H9 (cell line): ENCODE data around the gene ARPC5. TPM values are rescaled to one million over a fixed set of nuclear protein-coding genes. Genes with fewer than 3 reads are reported as not detected.
"Not testable (repeated sequence)": the region's sequence is repeated elsewhere in the genome, so short reads cannot be mapped to it uniquely, and the experiment has no call there.

ENCODE experiments used
- DNase-seq: peaks from one replicate; pipeline ENCODE4 v3.0.0-alpha.2; 2017
- H2AFZ ChIP-seq: one replicate; pipeline ENCODE4 v1.6.1; 2013; ENCODE audit warnings: mild to moderate bottlenecking, low read length, control low read depth, moderate library complexity
- H2AK5ac ChIP-seq: 2 replicates; pipeline ENCODE4 v1.6.1; 2013; ENCODE audit warnings: low read length, control low read depth, mixed read lengths; ENCODE audit not compliant: insufficient read length
- H2BK120ac ChIP-seq: one replicate; pipeline ENCODE4 v1.6.1; 2013; ENCODE audit warnings: low read depth, mild to moderate bottlenecking, low read length, control low read depth, inconsistent platforms; ENCODE audit not compliant: poor library complexity, severe bottlenecking
- H2BK12ac ChIP-seq: 2 replicates; pipeline ENCODE4 v1.6.1; 2013; ENCODE audit warnings: low read length, control low read depth, mixed read lengths, low read depth; ENCODE audit not compliant: insufficient read length
- H2BK15ac ChIP-seq: 2 replicates; pipeline ENCODE4 v1.6.1; 2013; ENCODE audit warnings: low read depth, low read length, control low read depth
- H2BK20ac ChIP-seq: one replicate; pipeline ENCODE4 v1.6.1; 2013; ENCODE audit warnings: low read depth, mild to moderate bottlenecking, low read length, control low read depth, inconsistent platforms; ENCODE audit not compliant: poor library complexity, severe bottlenecking
- H2BK5ac ChIP-seq: 2 replicates; pipeline ENCODE4 v1.6.1; 2013; ENCODE audit warnings: low read length, control low read depth, mixed read lengths; ENCODE audit not compliant: insufficient read length
- H3K14ac ChIP-seq: 2 replicates; pipeline ENCODE4 v1.6.1; 2013; ENCODE audit warnings: low read length, control low read depth; ENCODE audit not compliant: insufficient read depth
- H3K18ac ChIP-seq: 2 replicates; pipeline ENCODE4 v1.6.1; 2013; ENCODE audit warnings: low read depth, mild to moderate bottlenecking, mixed read lengths, low read length, control low read depth; ENCODE audit not compliant: insufficient read length
- H3K23ac ChIP-seq: 2 replicates; pipeline ENCODE4 v1.6.1; 2013; ENCODE audit warnings: low read length, control low read depth, mixed read lengths, low read depth; ENCODE audit not compliant: insufficient read length
- H3K23me2 ChIP-seq: 2 replicates; pipeline ENCODE4 v1.6.1; 2013; ENCODE audit warnings: low read depth, mild to moderate bottlenecking, mixed read lengths, low read length, control low read depth; ENCODE audit not compliant: insufficient read length, poor library complexity, severe bottlenecking
- H3K27ac ChIP-seq: 2 replicates; pipeline ENCODE4 v1.5.1; 2013; ENCODE audit warnings: low read length, control low read depth, mixed read lengths, low read depth; ENCODE audit not compliant: insufficient read length
- H3K27me3 ChIP-seq: 2 replicates; pipeline ENCODE4 v1.6.1; 2013; ENCODE audit warnings: low read length, control low read depth, inconsistent platforms; ENCODE audit not compliant: insufficient read depth
- H3K4ac ChIP-seq: 2 replicates; pipeline ENCODE4 v1.6.1; 2013; ENCODE audit warnings: low read depth, mild to moderate bottlenecking, control low read depth, inconsistent platforms, low read length, moderate library complexity
- H3K4me1 ChIP-seq: 2 replicates; pipeline ENCODE4 v1.6.1; 2013; ENCODE audit warnings: low read length, control low read depth, inconsistent platforms; ENCODE audit not compliant: insufficient read depth
- H3K4me2 ChIP-seq: 2 replicates; pipeline ENCODE4 v1.6.1; 2013; ENCODE audit warnings: low read length, control low read depth, mixed read lengths; ENCODE audit not compliant: insufficient read length, insufficient read depth
- H3K56ac ChIP-seq: 2 replicates; pipeline ENCODE4 v1.6.1; 2013; ENCODE audit warnings: low read depth, mild to moderate bottlenecking, mixed read lengths, low read length, control low read depth; ENCODE audit not compliant: insufficient read length
- H3K79me1 ChIP-seq: 2 replicates; pipeline ENCODE4 v1.6.1; 2013; ENCODE audit warnings: low read depth, mild to moderate bottlenecking, moderate library complexity, low read length, control low read depth, inconsistent platforms; ENCODE audit not compliant: insufficient read depth, poor library complexity, severe bottlenecking
- H3K79me2 ChIP-seq: 2 replicates; pipeline ENCODE4 v1.6.1; 2013; ENCODE audit warnings: low read length, control low read depth, inconsistent platforms; ENCODE audit not compliant: insufficient read depth
- H3K9ac ChIP-seq: 2 replicates; pipeline ENCODE4 v1.6.1; 2013; ENCODE audit warnings: low read length, control low read depth, mixed read lengths; ENCODE audit not compliant: insufficient read length; ENCODE audit errors: extremely low read depth
- H3K9me3 ChIP-seq: one replicate; pipeline ENCODE4 v1.6.1; 2013; ENCODE audit warnings: low read depth, low read length, inconsistent platforms; ENCODE audit not compliant: control insufficient read depth
- H3T11ph ChIP-seq: one replicate; pipeline ENCODE4 v1.6.1; 2013; ENCODE audit warnings: mild to moderate bottlenecking, low read length, control low read depth, inconsistent platforms
- H4K20me1 ChIP-seq: one replicate; pipeline ENCODE4 v1.6.1; 2013; ENCODE audit not compliant: control insufficient read depth, insufficient read length, insufficient read depth
- H4K5ac ChIP-seq: 2 replicates; pipeline ENCODE4 v1.6.1; 2013; ENCODE audit warnings: low read depth, mild to moderate bottlenecking, mixed read lengths, low read length, control low read depth; ENCODE audit not compliant: insufficient read length
- H4K8ac ChIP-seq: replicated peaks from 2 replicates; pipeline ENCODE4 v1.6.1; 2013; ENCODE audit warnings: low read length, control low read depth, mixed read lengths, low read depth; ENCODE audit not compliant: insufficient read length
- H4K91ac ChIP-seq: 2 replicates; pipeline ENCODE4 v1.6.1; 2013; ENCODE audit warnings: low read depth, mild to moderate bottlenecking, moderate library complexity, mixed read lengths, low read length, control low read depth; ENCODE audit not compliant: insufficient read length
- H3K27ac Mint-ChIP-seq, 3 experiments: 2 replicates in 2 of 3; 3 replicates in 1 of 3; pipeline ENCODE4 v1.8.0; 2020 to 2021; ENCODE audit warnings: mixed read lengths in 3 of 3, mild to moderate bottlenecking in 1 of 3, moderate library complexity in 1 of 3
- H3K27me3 Mint-ChIP-seq: 2 replicates; pipeline ENCODE4 v1.8.0; 2021; ENCODE audit warnings: low read depth, mild to moderate bottlenecking, moderate library complexity, mixed read lengths
- H3K36me3 Mint-ChIP-seq, 3 experiments: 2 replicates in 2 of 3; 3 replicates in 1 of 3; pipeline ENCODE4 v1.8.0; 2020 to 2021; ENCODE audit warnings: low read depth in 3 of 3, mixed read lengths in 3 of 3; ENCODE audit not compliant: insufficient read depth in 1 of 3
- H3K4me1 Mint-ChIP-seq, 2 experiments: 2 replicates each; pipeline ENCODE4 v1.8.0; 2020; ENCODE audit warnings: mixed read lengths in 2 of 2
- H3K4me3 Mint-ChIP-seq, 2 experiments: 2 replicates in 1 of 2; 3 replicates in 1 of 2; pipeline ENCODE4 v1.8.0; 2020 to 2021; ENCODE audit warnings: mild to moderate bottlenecking in 2 of 2, mixed read lengths in 2 of 2, moderate library complexity in 1 of 2
- H3K9me3 Mint-ChIP-seq, 2 experiments: 2 replicates in 1 of 2; 3 replicates in 1 of 2; pipeline ENCODE4 v1.8.0; 2020; ENCODE audit warnings: mild to moderate bottlenecking in 2 of 2, mixed read lengths in 2 of 2, moderate library complexity in 1 of 2
- WGBS: extraction: QIAGEN DNeasy Blood & Tissue Kit; methylation state at CpG from one replicate; pipeline ENCODE4 v1.1.7; 2013; ENCODE audit warnings: missing lambda C conversion rate, low lambda C conversion rate, mixed read lengths; ENCODE audit not compliant: insufficient read length; ENCODE audit errors: extremely low coverage; 5-methylcytosine and 5-hydroxymethylcytosine counted together
- total RNA-seq: library from RNA; stranded (reverse); gene quantifications from 2 replicates; pipeline ENCODE4 v1.2.1, GENCODE V29; 2021

ARPC5 gene
- total RNA-seq, 1 experiment from 2014 or later, result 67.7 TPM

DNA sequence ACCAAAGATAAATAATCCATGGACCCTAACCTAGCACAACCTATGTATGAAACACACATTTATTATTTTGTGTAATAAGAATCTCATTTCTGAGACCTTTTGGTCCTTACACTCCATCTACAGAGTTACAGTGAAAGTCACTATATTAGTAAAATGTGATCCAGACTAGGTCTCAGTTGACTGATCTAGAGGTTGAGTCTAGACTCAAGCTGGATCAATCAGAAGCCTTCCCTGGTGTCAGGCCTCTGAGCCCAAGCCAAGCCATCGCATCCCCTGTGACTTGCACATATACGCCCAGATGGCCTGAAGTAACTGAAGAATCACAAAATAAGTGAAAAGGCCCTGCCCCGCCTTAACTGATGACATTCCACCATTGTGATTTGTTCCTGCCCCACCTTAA is 22.6 kb downstream of the ARPC5 start:
- not testable (repeated sequence) for H3T11ph ChIP-seq, H3K9ac ChIP-seq, H3K4me3 Mint-ChIP-seq, H2BK15ac ChIP-seq, H3K36me3 Mint-ChIP-seq, H3K27me3 Mint-ChIP-seq, H3K27me3 ChIP-seq, DNase-seq, H2AFZ ChIP-seq, H3K79me1 ChIP-seq, H4K20me1 ChIP-seq, H3K23me2 ChIP-seq, H3K9me3 Mint-ChIP-seq, H3K56ac ChIP-seq, H2AK5ac ChIP-seq, H3K23ac ChIP-seq, H3K27ac ChIP-seq, H4K8ac ChIP-seq, H3K18ac ChIP-seq, H2BK20ac ChIP-seq, H3K79me2 ChIP-seq, H3K9me3 ChIP-seq, H4K5ac ChIP-seq, H4K91ac ChIP-seq, H3K4ac ChIP-seq, H3K14ac ChIP-seq, H3K4me1 Mint-ChIP-seq, H2BK120ac ChIP-seq, H2BK12ac ChIP-seq, H3K4me2 ChIP-seq, H2BK5ac ChIP-seq, H3K4me1 ChIP-seq
- H3K27ac Mint-ChIP-seq, result peak overlapping the region in 1 of 3 experiments; percentile 40; a peak in 1 of 7 replicates
- WGBS, result no CpG with 5 or more reads among the region's 3 CpGs
